HG03354 (cell line): ENCODE measurements around the gene BACE2.
A peak's percentile ranks its signal among the peaks of the same experiment; 100 is the strongest.
"Not testable (repeated sequence)": the region's sequence is repeated elsewhere in the genome, so short reads cannot be mapped to it uniquely, and the experiment has no call there.

Source experiments
- ATAC-seq: cut with Tn5 transposase; IDR thresholded peaks from one replicate; pipeline ENCODE4 v1.9.1; 2021; ENCODE audit warnings: mild to moderate bottlenecking; ENCODE audit not compliant: unreplicated experiment, poor library complexity, severe bottlenecking

The BACE2 gene

DNA sequence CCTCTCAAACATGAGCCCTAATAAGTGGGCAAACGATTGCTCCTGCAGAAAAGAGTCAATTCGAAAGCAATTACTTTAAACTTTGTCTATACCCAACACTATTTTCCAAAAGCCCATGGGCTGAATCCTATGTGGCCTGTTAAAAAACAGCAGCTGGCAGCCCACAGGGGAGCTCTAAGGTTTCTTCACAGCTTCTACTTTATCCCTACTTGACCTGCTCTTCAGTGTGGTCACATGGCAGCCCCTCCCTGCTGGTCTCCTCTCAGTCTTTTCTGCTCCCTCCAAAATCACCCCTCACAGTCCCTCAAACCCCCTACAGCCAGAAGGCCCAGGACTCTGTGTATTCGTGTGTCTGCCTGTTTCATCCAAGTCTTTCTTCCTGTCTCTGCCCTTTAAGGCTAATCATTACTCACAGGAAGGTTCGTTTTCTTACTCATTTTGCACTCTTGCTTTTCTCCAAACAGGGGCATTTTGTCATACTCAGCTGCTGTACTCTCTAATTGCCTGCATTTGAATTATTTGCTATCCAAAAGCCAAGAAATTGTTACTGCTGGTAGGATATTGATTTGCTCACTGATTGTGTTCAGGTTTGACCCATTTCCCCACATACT is 86.2 kb downstream of the BACE2 start:
- ATAC-seq = no peak

DNA sequence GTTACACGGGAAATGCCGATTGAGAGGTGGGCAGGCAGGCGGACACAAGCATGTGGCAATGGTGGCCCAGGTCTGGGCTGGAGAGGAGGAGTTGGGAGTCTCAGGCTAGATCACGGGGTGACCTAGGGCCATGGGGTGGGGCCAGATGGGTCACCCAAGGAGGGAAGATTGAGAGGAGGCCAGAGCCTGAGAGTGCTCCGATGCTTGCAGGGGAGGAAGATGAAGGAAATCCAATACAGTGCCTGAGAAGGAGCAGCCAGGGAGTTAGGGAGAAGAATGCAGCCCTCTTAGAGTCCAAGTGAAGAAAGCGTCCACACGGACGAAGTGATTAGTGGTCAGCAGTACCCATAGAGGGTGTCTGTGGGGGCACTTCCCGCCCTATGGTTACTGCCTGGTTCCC is 87.2 kb downstream of the BACE2 start:
- no peak for ATAC-seq

DNA sequence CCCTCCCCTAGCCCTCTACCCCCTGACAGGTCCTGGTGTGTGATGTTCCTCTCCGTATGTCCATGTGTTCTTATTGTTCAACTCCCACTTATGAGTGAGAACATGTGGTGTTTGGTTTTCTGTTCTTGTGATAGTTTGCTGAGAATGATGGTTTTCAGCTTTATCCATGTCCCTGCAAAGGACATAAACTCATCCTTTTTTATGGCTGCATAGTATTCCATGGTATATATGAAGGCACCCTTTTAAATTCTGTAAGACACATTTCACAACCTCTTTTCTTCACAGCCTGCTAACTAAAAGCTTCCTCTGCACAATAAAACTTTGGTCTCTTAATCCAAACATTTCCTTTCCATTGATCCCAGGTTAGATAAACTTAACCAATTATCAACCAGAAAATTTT is 88.3 kb downstream of the BACE2 start:
- ATAC-seq = not testable (repeated sequence)

DNA sequence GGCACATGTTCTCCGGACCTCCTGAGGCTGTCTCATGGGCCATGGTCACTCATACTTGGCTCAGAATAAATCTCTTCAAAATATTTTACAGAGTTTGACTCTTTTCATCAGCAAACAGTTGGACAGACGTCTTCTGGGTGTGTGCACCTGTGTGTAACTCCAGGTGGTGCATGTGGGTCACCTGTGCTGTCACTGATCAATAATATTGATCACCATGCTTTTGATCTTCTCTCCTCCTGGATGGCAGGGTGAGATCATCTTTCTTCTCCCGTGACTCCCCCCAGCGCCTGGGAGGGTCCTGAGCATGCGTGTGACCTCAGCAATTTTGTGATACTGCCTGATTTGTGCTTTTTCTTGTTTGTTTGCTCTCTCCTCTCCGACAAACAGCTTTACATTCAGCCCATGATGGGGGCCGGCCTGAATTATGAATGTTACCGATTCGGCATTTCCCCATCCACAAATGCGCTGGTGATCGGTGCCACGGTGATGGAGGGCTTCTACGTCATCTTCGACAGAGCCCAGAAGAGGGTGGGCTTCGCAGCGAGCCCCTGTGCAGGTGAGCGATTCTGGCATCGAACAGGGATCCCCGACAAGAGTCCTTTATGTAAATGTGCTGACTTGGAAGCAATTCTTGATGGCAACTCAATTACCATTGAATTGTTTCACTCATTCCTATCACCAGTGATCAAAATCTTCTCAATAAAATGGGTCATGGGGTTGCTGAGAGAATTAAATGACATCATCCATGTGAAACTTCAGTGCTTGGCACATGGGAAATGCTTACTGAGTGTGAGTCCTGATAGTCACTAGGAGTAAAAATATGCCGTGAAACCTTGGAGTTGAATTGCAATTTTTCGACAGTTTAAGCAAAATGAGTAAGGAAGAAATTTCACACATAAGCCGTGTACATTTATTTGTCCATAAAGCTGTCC is 89.1 kb downstream of the BACE2 start:
- no peak for ATAC-seq

DNA sequence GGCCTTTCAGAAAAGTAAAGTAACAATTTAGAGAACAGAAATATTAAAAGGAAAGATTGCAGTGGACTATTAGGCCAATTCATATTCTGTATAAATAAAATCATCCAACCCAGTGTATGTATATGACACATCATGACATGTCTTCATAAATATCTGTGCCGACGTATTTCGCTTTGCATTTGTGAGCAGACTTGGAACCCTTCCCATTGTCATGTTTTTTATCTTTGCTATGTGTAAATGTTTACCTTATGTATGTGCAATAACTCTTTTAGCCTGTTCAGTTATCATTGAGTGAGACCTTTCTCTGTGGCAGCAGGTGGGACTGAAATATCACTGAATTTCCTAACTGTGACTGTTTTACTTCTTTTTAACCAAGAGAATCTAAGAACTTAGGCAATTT is 90.7 kb downstream of the BACE2 start:
- no peak for ATAC-seq

DNA sequence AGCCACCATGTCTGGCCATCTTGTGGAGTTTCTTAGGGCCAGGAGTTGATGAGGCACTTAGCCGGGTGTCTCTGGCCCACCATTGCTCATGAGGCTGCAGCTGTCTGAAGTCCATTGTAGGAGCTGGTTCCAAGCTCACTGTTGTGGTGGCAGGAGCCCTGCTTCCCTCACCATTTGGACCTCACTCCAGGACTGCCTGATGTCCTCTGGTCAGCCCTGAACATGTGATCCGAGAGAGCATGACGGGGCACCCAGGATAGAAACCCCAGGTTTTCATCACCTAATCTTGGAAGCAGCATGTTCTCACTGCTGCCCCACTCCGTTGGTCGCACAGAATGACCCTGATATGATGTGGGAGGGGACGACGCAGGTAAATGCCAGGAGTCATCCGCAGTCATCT is 92.5 kb downstream of the BACE2 start:
- ATAC-seq = no peak

DNA sequence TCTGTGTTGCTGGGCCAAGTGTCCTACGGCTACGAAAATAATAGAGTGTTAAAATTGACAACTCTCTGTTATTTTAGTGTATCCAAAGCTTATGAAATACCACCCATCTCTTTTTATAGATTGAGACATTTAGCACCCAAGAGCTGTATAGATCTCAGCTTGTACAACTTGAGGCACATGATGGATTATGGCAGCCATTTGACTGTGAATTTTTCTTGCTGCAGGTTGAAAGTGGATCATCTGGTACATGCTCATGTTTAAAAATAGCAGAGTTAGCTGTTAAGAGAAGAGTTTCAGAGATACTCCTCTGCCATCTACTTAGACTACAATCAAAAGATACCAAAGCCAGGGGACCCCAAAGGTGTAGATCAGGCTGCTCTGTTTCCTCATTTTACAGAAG is 99.4 kb downstream of the BACE2 start:
- no peak for ATAC-seq

DNA sequence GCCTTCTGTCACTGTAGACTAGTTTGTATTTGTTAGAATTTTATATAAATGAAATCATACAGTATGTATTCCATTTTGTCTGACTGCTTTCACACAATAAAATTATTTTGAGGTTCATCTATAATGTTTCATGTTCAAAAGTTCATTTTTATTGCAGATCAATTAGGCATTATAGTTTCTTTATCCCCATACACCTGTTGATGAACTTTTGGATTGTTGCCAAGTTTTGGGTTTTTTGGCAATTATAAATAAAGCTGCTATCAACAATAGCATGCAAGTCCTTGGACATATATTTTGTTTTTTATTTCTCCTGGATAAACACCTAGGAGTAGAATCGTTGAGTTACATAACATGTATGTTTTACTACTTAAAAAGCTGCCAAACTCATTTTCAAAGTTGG is 101.6 kb downstream of the BACE2 start:
- no peak for ATAC-seq

DNA sequence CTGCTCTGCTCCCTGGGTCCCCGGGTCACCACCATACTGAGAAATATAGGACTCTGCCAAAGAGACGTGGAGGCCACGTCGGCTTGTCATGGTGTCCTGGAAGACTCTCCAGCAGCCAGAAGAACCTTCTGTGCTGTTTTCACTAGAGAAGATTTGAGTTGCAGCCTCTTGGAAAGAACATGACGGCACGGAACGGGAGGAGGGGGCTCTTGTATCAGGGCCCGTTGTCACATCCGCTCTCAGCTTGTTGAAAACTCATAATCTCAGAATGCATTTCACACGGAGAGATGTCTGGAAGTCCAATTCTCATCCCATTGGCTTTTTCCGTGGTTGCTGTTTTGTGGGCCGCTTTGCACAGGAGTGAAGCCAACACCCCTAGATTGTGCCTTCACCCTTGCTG is 109.2 kb downstream of the BACE2 start:
- ATAC-seq = no peak

DNA sequence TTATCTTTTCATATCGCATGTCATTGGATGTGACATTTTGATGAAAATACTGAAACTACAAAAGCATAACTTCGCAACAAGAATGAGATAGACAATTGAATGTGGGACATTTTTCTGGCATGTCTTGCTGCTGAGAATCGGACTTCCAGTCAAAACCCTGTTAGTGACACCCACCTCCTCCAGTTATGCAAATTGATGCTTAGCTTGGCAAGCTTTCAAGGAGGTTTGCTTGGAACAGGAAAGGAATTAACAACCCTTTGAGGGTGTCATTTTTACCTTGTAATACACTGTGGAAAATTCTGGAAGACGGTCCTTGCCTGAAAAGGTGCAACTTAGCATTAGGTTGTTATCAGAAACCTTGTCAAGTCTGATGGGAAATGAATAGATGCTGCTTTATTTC is 109.9 kb downstream of the BACE2 start:
- no peak for ATAC-seq

DNA sequence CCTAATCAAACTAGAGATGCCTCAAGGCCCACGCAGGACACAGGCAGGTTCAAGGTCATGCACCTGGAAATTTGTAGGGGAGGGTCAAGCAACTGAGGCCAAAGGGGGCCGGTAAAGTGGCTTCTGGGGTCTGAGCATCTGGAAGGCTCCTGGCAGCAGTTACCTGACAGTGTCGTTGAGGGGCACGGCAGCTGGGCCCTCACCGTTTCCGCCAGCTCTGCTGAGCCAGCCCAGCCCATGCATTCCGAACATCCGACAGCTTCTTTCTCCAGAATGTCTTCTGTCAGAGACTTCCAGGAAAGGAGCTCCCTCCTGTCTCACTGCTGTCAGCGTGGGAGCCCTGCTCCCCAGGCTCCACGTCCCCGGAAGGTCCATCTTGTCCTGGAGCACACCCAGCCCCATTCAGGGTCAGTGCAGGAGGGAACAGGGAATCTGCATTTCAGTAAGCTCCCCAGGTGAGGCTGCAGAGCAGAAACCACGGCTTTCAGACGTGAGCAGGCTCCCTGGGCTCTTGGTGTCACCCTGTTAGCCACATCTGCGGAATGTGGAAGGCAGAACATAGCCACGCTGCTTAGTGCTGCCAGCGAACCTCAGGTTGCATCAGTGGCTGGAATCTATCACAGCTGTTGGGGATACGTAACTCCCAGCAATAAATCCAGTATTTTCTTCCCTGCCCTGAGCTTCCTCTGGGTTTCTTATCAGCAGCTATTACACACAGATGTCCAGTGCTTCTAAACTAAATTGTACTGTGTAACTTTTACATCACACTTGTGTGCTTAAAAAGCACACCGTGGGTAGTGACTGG is 112.4 kb downstream of the BACE2 start:
- no peak for ATAC-seq

DNA sequence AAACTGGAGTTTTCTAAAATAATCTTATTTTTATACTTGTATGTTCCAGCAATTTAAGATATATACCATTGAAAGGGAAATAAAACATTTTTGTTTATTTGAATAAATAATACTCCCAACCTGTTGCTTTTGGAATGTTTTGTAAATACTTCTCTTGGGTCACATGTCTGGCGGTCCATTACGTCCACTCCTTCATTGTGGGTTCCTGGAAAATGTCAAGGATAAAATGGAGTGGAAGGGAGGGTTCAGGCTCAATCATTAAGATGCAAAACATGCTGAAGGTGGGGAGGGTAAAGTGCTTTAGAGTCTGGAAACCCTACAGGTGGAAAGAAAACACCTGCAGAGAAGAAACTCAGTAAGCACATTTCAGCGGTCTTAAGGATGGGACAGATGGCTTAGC is 114.5 kb downstream of the BACE2 start:
- no peak for ATAC-seq

DNA sequence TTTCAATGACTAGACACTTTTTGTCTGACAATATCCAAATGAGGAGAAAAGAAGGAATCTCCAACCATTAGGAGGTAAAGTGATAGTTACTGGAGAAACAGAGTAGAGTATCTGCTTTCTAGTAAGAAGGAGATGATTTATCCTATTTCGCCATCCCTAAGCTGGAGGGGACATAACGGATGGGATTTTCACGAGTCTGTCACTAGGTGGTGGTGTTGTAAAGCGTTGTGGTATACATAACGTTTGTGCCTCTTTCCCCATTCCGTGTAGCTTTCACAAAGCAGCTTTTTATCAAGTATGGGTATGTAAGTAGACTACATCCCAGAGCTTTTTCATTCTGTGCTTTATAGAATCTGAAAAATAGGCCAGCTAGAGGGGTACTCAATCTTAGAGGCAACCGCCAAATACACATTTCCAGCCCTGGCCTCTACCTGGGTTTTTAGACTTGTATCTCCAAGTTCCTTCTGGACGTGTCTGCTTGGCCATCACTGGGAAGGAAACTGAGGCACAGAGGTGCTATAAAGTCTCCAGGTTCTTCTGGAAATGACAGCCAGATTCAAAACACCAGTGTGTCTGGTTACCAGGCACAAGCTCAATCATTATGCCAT is 115.4 kb downstream of the BACE2 start:
- ATAC-seq = peak; percentile 81

DNA sequence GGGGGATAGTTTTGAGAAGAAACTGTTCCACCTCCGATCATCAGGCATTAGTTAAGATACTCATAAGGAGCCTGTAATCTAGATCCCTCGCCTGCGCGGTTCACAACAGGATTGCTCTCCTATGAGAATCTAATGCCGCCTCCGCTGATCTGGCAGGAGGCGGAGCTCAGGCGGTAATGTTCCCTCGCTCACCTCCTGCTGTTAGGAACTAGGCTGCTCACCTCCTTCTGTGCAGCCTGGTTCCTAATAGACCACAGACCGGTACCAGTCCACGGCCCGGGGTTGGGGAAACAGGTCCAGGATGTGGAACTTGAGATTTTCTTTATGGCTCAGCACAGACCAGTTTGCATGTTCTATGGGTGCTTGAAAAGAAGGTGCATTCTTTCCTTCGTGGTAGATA is 121.5 kb downstream of the BACE2 start:
- ATAC-seq = no peak

DNA sequence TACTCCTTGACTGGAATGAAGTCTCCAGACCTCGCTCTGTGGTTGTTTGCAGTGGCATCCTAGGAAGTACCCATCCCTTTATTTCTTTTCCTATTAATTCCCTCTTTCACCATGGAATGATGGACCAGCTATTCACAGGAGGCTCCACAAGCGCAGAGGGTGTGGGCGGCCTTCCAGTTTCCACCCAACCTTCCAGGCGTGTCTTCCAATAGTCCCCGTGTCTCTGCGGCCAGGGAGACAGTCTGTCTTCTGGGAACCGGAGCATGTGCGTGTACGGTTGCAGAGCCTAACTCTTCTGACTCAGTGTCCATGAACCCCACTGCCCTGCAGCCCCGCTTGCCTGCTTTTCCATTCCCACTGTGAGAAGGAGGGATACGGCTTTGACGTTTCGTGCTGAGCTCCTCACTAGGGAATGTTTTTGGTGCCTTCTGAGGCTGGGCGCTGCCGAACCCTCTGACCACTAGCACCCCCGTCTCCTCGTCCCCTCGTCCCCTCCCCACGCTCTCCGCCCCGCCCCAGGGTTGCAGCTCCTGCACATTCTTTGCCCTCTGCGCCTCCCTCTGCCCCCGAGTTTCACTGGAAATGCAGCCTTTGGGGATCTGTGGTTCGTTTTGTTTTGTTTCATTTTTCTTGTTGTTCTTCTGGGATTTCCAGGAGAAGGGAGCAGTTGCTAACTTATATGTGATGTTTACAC is 122.3 kb downstream of the BACE2 start:
- no peak for ATAC-seq

DNA sequence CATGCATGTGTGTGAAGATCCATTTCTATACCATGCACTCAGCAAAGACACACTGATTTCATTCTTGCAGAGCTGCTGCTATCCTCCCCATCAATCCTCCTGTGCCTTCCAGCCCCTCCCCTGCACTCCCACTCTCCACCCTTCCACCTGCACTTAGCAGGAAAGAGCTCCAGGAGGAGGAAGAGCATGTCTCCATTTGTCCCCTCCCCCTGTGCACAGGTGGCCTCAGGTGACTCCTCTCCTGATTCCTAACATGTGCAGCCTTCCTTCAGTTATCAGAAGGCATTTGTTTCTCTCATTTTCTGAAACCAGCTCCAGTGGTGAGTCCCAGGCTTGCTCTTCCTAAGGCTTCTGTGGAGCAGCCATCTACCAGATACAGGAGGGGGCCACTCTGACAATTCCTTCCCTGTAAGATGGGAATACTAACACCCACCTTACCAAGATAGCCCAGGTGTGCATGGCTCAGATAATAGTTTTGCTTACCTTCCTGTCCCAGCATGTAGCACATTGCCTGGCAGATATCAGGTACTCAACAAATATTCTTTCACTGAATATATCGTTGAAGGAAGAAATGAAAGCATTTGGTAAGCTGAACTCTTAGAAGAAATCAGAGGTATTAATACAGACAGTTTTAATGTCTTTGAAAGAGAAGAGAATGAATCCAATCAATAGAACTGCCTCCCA is 126.7 kb downstream of the BACE2 start:
- ATAC-seq = no peak

DNA sequence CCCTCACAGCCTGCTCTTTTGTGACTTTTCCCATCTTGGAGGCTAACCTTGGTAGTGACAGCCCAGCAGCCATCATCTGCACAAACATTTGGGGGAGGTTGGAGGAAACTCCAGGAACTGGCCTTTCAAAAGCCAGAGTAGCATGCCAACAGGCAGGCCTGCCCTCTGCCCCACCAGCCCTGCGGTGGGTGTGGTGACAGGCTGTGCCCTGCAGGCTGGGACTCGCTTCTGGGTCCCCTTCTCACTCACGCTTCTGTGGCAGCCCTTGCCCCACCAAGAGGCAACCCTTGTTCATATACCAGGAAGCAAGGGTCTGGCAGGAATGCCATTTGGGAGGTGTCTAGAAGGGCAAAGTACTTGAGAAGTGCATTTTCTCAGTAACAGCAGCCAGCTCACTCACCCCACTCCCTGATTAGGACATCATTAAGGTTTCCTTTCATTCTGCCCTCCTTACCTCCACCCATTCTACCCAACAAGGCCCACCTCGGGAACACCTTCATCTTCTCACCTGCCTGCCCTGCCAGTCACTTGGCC is 127.8 kb downstream of the BACE2 start:
- no peak for ATAC-seq

DNA sequence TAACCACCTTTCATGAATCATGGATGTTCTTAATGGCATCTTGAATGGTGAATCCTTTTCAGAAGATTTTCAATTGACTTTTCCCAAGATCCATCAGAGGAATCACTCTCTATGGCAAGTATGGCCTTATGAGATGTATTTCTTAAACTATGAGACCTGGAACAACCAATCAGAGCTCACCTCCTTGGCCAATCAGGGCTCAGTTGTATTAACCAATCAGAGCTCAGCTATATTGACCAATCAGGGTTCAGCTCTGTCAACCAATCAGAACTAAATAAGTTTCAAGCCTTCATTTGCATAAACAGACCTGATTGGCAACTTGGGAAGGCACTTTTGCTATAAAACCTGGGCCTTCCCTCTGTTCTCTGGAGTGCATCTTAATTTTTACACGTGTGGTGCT is 135.0 kb downstream of the BACE2 start:
- ATAC-seq = no peak
